GM12878 (cell line): ENCODE data around the gene POLN.

Source experiments
- ATF2 ChIP-seq: IDR thresholded peaks from 2 replicates; pipeline ENCODE4 v1.6.1; 2012; ENCODE audit warnings: low read length, inconsistent platforms
- BRCA1 ChIP-seq: IDR thresholded peaks from 2 replicates; pipeline ENCODE4 v1.6.1; 2011; ENCODE audit warnings: low read depth, low read length, improper control_type of control experiment
- CREM ChIP-seq: IDR thresholded peaks from 2 replicates; pipeline ENCODE4 v1.6.1; 2014; ENCODE audit warnings: antibody characterized with exemption, low read depth
- CTCF ChIP-seq, 3 experiments: IDR thresholded peaks in 2 of 3; conservative IDR thresholded peaks in 1 of 3; 2 replicates each; pipeline ENCODE4 v1.5.1; 2011; ENCODE audit warnings: low read depth in 3 of 3, low read length in 3 of 3, mild to moderate bottlenecking in 3 of 3, control low read depth in 2 of 3, moderate library complexity in 2 of 3, inconsistent platforms in 1 of 3, mixed read lengths in 1 of 3; ENCODE audit not compliant: control insufficient read depth in 2 of 3, insufficient read depth in 1 of 3; ENCODE audit errors: extremely low read depth in 1 of 3
- ESRRA ChIP-seq: IDR thresholded peaks from 2 replicates; pipeline ENCODE4 v1.6.1; 2012; ENCODE audit warnings: mild to moderate bottlenecking, low read length, improper control_type of control experiment
- NFXL1 ChIP-seq: fragments of 450-650 bp; IDR thresholded peaks from 2 replicates; pipeline ENCODE4 v1.6.1; 2017; ENCODE audit warnings: antibody characterized with exemption, mild to moderate bottlenecking, borderline replicate concordance
- ZBTB4 ChIP-seq: fragments of 450-650 bp; formaldehyde crosslinking; IDR thresholded peaks from 2 replicates; pipeline ENCODE4 v1.4.0; 2022; ENCODE audit warnings: mild to moderate bottlenecking, moderate library complexity

GRCh38 chr4:2218436-2218835, 23.5 kb downstream of the POLN start:
- TF ChIP-seq ZBTB4 (CRISPR knock-in tag): no peak
- TF ChIP-seq CREM: no peak
- no peak for TF ChIP-seq ESRRA
- TF ChIP-seq NFXL1: no peak
- TF ChIP-seq BRCA1: no peak
- TF ChIP-seq CTCF (IDR thresholded peaks at IDR 0.05 in 2 of 3, conservative IDR thresholded peaks at IDR 0.05 in 1 of 3; ENCODE audit: control insufficient read depth in 2 of 3, extremely low read depth in 1 of 3, insufficient read depth in 1 of 3, low read depth in 3 of 3, low read length in 3 of 3): no peak
- no peak for TF ChIP-seq ATF2
